Ishikawa (cell line): ENCODE results near the gene POLR2E.

Experiments used
- CEBPB ChIP-seq: IDR thresholded peaks from 2 replicates; pipeline ENCODE4 v1.6.1; 2012
- EP300 ChIP-seq: IDR thresholded peaks from 2 replicates; pipeline ENCODE4 v1.6.1; 2012; ENCODE audit warnings: borderline replicate concordance
- TAF1 ChIP-seq: IDR thresholded peaks from 2 replicates; pipeline ENCODE4 v1.6.1; 2012; ENCODE audit warnings: low read depth, mild to moderate bottlenecking
- TF ChIP-seq, protein P1 (sequence below): IDR thresholded peaks from 2 replicates; pipeline ENCODE4 v1.6.1; 2012; ENCODE audit warnings: low read depth, mild to moderate bottlenecking

DNA sequence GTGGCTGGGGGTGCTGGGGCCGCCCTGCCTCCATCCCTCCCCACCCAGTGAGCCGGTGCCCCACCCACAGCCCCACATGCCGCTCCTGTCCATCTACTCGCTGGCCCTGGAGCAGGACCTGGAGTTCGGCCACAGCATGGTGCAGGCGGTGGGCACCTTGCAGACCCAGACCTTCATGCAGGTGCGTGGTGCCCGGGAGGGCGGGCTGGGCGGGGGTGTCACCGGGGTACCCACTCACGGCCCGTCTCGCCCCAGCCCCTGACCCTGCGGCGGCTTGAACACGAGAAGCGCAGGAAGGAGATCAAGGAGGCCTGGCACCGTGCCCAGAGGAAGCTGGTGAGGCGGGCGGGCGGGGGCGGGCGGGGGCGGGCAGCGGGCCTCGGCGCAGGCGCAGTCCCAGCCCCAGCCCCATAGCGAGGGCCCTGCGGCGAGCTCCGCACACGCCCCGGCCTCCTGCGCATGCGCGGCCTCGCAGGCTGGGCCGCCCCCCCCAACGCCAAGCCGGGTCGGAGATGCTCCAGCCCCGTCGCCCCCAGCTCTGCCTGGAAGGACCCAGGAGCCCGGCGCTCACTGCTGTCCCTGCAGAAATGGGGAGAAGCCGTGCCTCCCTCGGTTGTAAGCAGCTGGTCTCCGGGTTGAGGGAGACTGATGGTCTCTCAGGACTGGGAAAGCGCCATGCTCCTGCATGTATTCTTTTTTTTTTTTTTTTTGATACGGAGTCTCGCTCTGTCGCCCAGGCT lies 20.5 kb downstream of the POLR2E start:
- TF ChIP-seq EP300 (no peak), TAF1 (no peak), CEBPB (no peak)
- TF ChIP-seq, protein P1, sequence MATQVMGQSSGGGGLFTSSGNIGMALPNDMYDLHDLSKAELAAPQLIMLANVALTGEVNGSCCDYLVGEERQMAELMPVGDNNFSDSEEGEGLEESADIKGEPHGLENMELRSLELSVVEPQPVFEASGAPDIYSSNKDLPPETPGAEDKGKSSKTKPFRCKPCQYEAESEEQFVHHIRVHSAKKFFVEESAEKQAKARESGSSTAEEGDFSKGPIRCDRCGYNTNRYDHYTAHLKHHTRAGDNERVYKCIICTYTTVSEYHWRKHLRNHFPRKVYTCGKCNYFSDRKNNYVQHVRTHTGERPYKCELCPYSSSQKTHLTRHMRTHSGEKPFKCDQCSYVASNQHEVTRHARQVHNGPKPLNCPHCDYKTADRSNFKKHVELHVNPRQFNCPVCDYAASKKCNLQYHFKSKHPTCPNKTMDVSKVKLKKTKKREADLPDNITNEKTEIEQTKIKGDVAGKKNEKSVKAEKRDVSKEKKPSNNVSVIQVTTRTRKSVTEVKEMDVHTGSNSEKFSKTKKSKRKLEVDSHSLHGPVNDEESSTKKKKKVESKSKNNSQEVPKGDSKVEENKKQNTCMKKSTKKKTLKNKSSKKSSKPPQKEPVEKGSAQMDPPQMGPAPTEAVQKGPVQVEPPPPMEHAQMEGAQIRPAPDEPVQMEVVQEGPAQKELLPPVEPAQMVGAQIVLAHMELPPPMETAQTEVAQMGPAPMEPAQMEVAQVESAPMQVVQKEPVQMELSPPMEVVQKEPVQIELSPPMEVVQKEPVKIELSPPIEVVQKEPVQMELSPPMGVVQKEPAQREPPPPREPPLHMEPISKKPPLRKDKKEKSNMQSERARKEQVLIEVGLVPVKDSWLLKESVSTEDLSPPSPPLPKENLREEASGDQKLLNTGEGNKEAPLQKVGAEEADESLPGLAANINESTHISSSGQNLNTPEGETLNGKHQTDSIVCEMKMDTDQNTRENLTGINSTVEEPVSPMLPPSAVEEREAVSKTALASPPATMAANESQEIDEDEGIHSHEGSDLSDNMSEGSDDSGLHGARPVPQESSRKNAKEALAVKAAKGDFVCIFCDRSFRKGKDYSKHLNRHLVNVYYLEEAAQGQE, result no peak
